ENCODE data around the gene LYRM2. TPM values are rescaled to one million over a fixed set of nuclear protein-coding genes. Genes with fewer than 3 reads are reported as not detected.

Gene LYRM2
- 24.5 and 27.6 TPM in 2 replicates for total RNA-seq

DNA sequence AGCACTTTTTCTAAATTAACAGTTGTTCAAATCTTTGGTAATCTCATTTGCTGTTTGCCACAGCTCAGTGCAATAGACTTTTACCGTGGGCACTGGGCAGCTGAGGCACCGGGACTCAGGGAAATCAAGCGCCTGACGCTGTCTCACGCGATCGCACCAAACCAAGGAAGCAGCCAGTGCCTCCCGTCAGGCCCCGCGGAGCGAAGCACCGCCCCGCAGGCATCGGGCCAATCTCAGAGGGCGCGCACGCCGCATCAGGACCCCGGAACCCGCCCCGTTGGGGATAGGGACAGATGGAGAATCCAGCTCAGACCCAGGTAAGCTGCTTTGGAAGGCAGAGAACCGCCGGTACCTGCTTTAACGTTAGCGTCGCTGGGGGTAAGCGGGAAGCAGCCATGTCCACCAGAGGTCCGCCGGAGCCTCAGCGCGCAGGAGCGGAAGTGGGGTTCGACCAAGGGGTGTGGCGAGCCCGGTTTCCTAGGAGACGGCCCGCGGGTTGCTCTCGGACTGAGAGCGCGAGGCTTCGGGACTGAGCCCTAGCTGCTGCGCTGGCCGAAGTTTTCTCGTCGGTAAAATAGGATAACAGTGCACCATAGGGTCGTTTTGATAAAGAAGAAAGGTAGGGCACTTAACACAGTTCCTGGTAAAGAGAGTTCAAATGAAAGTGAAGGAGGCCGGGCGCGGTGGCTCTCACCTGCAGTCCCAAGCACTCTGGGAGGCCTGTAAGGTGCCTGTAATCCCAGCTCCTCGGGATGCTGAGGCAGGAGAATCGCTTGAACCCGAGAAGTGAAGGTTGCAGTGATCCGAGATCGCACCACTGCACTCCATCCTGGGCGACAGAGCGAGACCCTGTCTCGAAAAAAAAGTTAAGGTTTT, at the start of gene LYRM2:
LYRM2 (minus strand) TSS at position 428 of the 876 bp plus-strand sequence; CDS start at position 397, 31 bp downstream.

Other genes starting within 250 kb of the LYRM2 start
- 0.19 and 7.0 TPM in 2 replicates for gene RRAGD, start 226.5 kb downstream of the LYRM2 start, total RNA-seq
- gene ANKRD6, start 205.6 kb downstream of the LYRM2 start, total RNA-seq, result 2.5 and 10.1 TPM in 2 replicates
- gene MDN1, start 181.0 kb upstream of the LYRM2 start, total RNA-seq, result 21.4 and 24.7 TPM in 2 replicates
- 12.7 and 16.1 TPM in 2 replicates for gene CASP8AP2, start 191.1 kb upstream of the LYRM2 start, total RNA-seq